ENCODE results near the gene RNASE13.

- TF ChIP-seq TAF1 (IDR thresholded peaks at IDR 0.05; ENCODE audit: low read depth, low read length) (no peak), POLR2A (IDR thresholded peaks at IDR 0.05; ENCODE audit: low read depth, low read length) (no peak), POLR2AphosphoS5 (IDR thresholded peaks at IDR 0.05; ENCODE audit: low read depth, low read length) (no peak)
Measured at GRCh38 chr14:21070610-21071224, 36.1 kb upstream of the RNASE13 start.
